ENCODE measurements around the gene CLCN2.

CLCN2 gene

GRCh38 chr3:184315871-184316661 lies 45.3 kb downstream of the CLCN2 start:
- no peak for DNase-seq
- in situ Hi-C loops (cut with MboI; ENCODE audit: low pct_unique_long_range_greater_than_20kb, low sequenced_read_pairs), result no loop called here

- in situ Hi-C loops (cut with MboI; ENCODE audit: low pct_unique_long_range_greater_than_20kb, low sequenced_read_pairs), result no loop called here
- no peak for DNase-seq
Measured at GRCh38 chr3:184315543-184315867, 45.9 kb downstream of the CLCN2 start.

- DNase-seq, result peak; percentile 49
- in situ Hi-C loops (cut with MboI; ENCODE audit: low pct_unique_long_range_greater_than_20kb, low sequenced_read_pairs), result no loop called here
Measured at GRCh38 chr3:184314700-184315542, 46.5 kb downstream of the CLCN2 start.

GRCh38 chr3:184314363-184314699 lies 47.1 kb downstream of the CLCN2 start, which contains the start of gene EIF4G1:
TSS of gene EIF4G1 (plus strand) at chr3:184314606. CDS start at chr3:184315797, 1,191 bp downstream.
- DNase-seq, result peak; percentile 90
- in situ Hi-C loops (cut with MboI; ENCODE audit: low pct_unique_long_range_greater_than_20kb, low sequenced_read_pairs), result no loop called here

GRCh38 chr3:184311633-184312032 lies 49.8 kb downstream of the CLCN2 start:
- in situ Hi-C loops (cut with MboI; ENCODE audit: low pct_unique_long_range_greater_than_20kb, low sequenced_read_pairs), result no loop called here

GRCh38 chr3:184308744-184309143 lies 52.7 kb downstream of the CLCN2 start:
- no peak for DNase-seq
- in situ Hi-C loops (cut with MboI; ENCODE audit: low pct_unique_long_range_greater_than_20kb, low sequenced_read_pairs), result no loop called here

More at GRCh38 chr3:184311633-184312032, 49.8 kb downstream of the CLCN2 start:
- DNase-seq, result no peak

- in situ Hi-C loops (cut with MboI; ENCODE audit: low pct_unique_long_range_greater_than_20kb, low sequenced_read_pairs), result no loop called here
- DNase-seq, result no peak
Measured at GRCh38 chr3:184307915-184308314, 53.5 kb downstream of the CLCN2 start.

- DNase-seq, result no peak
- in situ Hi-C loops (cut with MboI; ENCODE audit: low pct_unique_long_range_greater_than_20kb, low sequenced_read_pairs), result no loop called here
Measured at GRCh38 chr3:184306341-184306972, 54.9 kb downstream of the CLCN2 start.

- DNase-seq, result peak; percentile 21
- in situ Hi-C loops (cut with MboI; ENCODE audit: low pct_unique_long_range_greater_than_20kb, low sequenced_read_pairs), result no loop called here
Measured at GRCh38 chr3:184305577-184305976, 55.8 kb downstream of the CLCN2 start.

GRCh38 chr3:184300378-184300720 lies 61.1 kb downstream of the CLCN2 start:
- DNase-seq, result no peak
- in situ Hi-C loops (cut with MboI; ENCODE audit: low pct_unique_long_range_greater_than_20kb, low sequenced_read_pairs), result no loop called here

- in situ Hi-C loops (cut with MboI; ENCODE audit: low pct_unique_long_range_greater_than_20kb, low sequenced_read_pairs), result loop anchor here (25.0 kb wide), 1 partner anchor 412 kb away; the partner anchor contains the start of gene PARL
Measured at GRCh38 chr3:184299488-184300377, 61.7 kb downstream of the CLCN2 start.

GRCh38 chr3:184298759-184299487 lies 62.5 kb downstream of the CLCN2 start, which contains the start of gene PSMD2:
TSS of gene PSMD2 (plus strand) at chr3:184299241. CDS start at chr3:184299267, 26 bp downstream.
- peak; percentile 92 for DNase-seq
- in situ Hi-C loops (cut with MboI; ENCODE audit: low pct_unique_long_range_greater_than_20kb, low sequenced_read_pairs), result loop anchor here (25.0 kb wide), 1 partner anchor 412 kb away; the partner anchor contains the start of gene PARL

More at GRCh38 chr3:184299488-184300377, 61.7 kb downstream of the CLCN2 start:
- DNase-seq, result no peak

- no peak for DNase-seq
- in situ Hi-C loops (cut with MboI; ENCODE audit: low pct_unique_long_range_greater_than_20kb, low sequenced_read_pairs), result loop anchor here (25.0 kb wide), 1 partner anchor 409 kb away; the partner anchor contains the start of gene PARL
Measured at GRCh38 chr3:184296616-184297015, 64.8 kb downstream of the CLCN2 start.
